SK-N-MC (cell line): ENCODE measurements around the gene CRLF2.

Experiments
- EZH2 ChIP-seq: fragments of 200-600 bp; sonication (generic); IDR thresholded peaks from one replicate; pipeline ENCODE4 v1.6.1; 2017; ENCODE audit warnings: antibody characterized with exemption
- FOXP2 ChIP-seq: optimal IDR thresholded peaks from 2 replicates; pipeline ENCODE3; 2011; ENCODE audit warnings: mild to moderate bottlenecking, moderate library complexity; ENCODE audit not compliant: insufficient read depth; ENCODE audit errors: extremely low read length, control extremely low read depth
- POLR2AphosphoS5 ChIP-seq: IDR thresholded peaks from 2 replicates; pipeline ENCODE4 v1.6.1; 2012; ENCODE audit warnings: mild to moderate bottlenecking, low read depth, low read length, borderline replicate concordance

DNA sequence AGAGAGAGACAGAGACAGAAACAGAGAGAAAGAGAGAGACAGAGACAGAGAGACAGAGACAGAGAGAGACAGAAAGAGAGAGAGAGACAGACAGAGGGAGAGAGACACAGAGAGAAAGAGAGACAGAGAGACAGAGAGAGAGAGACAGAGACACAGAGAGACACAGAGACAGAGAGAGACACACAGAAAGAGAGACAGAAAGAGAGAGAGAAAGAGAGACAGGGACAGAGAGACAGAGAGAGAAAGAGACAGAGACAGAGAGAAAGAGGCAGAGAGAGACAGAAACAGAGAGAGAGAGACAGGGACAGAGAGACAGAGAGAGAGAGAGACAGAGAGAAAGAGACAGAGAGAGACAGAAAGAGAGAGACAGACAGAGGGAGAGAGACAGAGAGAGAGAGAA lies 52.9 kb downstream of the CRLF2 start:
- TF ChIP-seq EZH2 (no peak), POLR2AphosphoS5 (no peak), FOXP2 (no peak)
